K562 (cell line): ENCODE results near the gene EFHD2. TPM values are rescaled to one million over a fixed set of nuclear protein-coding genes. Genes with fewer than 3 reads are reported as not detected.

Experiments
- CTBP1 ChIP-seq: fragments of 450-650 bp; IDR thresholded peaks from 2 replicates; pipeline ENCODE4 v1.6.1; 2016; ENCODE audit warnings: borderline replicate concordance
- PHF20 ChIP-seq: fragments of 450-650 bp; IDR thresholded peaks from 2 replicates; pipeline ENCODE4 v1.6.1; 2018; ENCODE audit not compliant: partially characterized antibody
- TEAD4 ChIP-seq, 2 experiments: sonication (generic) in 1 of 2; formaldehyde crosslinking in 1 of 2; IDR thresholded peaks; 2 replicates each; pipeline versions ENCODE4 v1.6.1 to v1.8.0; 2012 to 2022; ENCODE audit warnings: borderline replicate concordance in 1 of 2, inconsistent platforms in 1 of 2, low read length in 1 of 2, mild to moderate bottlenecking in 1 of 2, missing genetic modification reagents in 1 of 2
- TOE1 ChIP-seq, 2 experiments: fragments of 450-650 bp in 1 of 2; sonication (generic) in 1 of 2; formaldehyde crosslinking in 1 of 2; IDR thresholded peaks; 2 replicates each; pipeline versions ENCODE4 v1.7.1 to v1.8.0; 2016 to 2022; ENCODE audit warnings: borderline replicate concordance in 2 of 2, mild to moderate bottlenecking in 2 of 2, antibody characterized with exemption in 1 of 2, inconsistent platforms in 1 of 2, low read depth in 1 of 2, missing genetic modification reagents in 1 of 2, moderate library complexity in 1 of 2
- ZBTB1 ChIP-seq: sonication (generic); formaldehyde crosslinking; IDR thresholded peaks from 2 replicates; pipeline ENCODE4 v1.8.1; 2023; ENCODE audit warnings: missing genetic modification reagents, low read depth, mild to moderate bottlenecking, borderline replicate concordance
- ZBTB40 ChIP-seq, 2 experiments: fragments of 450-650 bp in 1 of 2; sonication (generic) in 1 of 2; formaldehyde crosslinking in 1 of 2; IDR thresholded peaks; 2 replicates each; pipeline versions ENCODE4 v1.7.1 to v1.9.0; 2016 to 2022; ENCODE audit warnings: inconsistent platforms in 1 of 2, mild to moderate bottlenecking in 1 of 2, missing genetic modification reagents in 1 of 2
- ZNF23 ChIP-seq: fragments of 250-450 bp; sonication (Bioruptor Pico); IDR thresholded peaks from 2 replicates; pipeline ENCODE4 v1.4.0; 2020; ENCODE audit warnings: mild to moderate bottlenecking
- polyA plus RNA-seq, 8 experiments: library from polyadenylated mRNA; depleted of rRNA in 4 of 8; stranded (reverse) in 5 of 8; unstranded in 3 of 8; fragments of >200 nt; fragmentation: Nextera tagmentation in 2 of 8; fragmentation: Illumina TruSeq in 1 of 8; extraction: Ambion mirVana in 2 of 8; extraction: Trizol in 1 of 8; gene quantifications; 2 replicates each; pipeline versions ENCODE4 v1.2.1 to v1.2.3, GENCODE V29; 2011 to 2014; ENCODE audit warnings: inconsistent platforms in 1 of 8, missing spikeins in 1 of 8
- total RNA-seq, 7 experiments: library from RNA; depleted of rRNA in 6 of 7; stranded (reverse); fragments of >200 nt in 6 of 7; fragmentation: Illumina TruSeq in 2 of 7; extraction: Trizol in 2 of 7; gene quantifications; 2 replicates each; pipeline versions ENCODE4 v1.2.1 to v1.2.3, GENCODE V29; 2011 to 2021; ENCODE audit warnings: low replicate concordance in 1 of 7

EFHD2 gene
- total and polyA plus RNA-seq, 9 of the 15 experiments (the other 6 are each of a cell fraction or from before 2014, with no cell fraction given): 1.7 to 73.5 (median 25.2) TPM

GRCh38 chr1:15364740-15365139 lies 44.9 kb upstream of the EFHD2 start (continued):
- no peak for TF ChIP-seq ZBTB40 (IDR thresholded peaks at IDR 0.05)
- no peak for TF ChIP-seq ZBTB40 (CRISPR knock-in tag; IDR thresholded peaks at IDR 0.05)
- TF ChIP-seq PHF20: no peak
- no peak for TF ChIP-seq TEAD4 (IDR thresholded peaks at IDR 0.05; ENCODE audit: low read length)
- TF ChIP-seq TEAD4 (CRISPR knock-in tag; IDR thresholded peaks at IDR 0.05; ENCODE audit: borderline replicate concordance): no peak
- no peak for TF ChIP-seq ZNF23 (CRISPR knock-in tag)
- TF ChIP-seq TOE1 (IDR thresholded peaks at IDR 0.05; ENCODE audit: borderline replicate concordance): no peak
- no peak for TF ChIP-seq TOE1 (CRISPR knock-in tag; IDR thresholded peaks at IDR 0.05; ENCODE audit: borderline replicate concordance, low read depth)
- TF ChIP-seq CTBP1: 0 out of 2 replicates have a peak, but pooled peaks have one; percentile 41
- TF ChIP-seq ZBTB1 (CRISPR knock-in tag): no peak
